ENCODE measurements around the gene IGFN1.

DNA sequence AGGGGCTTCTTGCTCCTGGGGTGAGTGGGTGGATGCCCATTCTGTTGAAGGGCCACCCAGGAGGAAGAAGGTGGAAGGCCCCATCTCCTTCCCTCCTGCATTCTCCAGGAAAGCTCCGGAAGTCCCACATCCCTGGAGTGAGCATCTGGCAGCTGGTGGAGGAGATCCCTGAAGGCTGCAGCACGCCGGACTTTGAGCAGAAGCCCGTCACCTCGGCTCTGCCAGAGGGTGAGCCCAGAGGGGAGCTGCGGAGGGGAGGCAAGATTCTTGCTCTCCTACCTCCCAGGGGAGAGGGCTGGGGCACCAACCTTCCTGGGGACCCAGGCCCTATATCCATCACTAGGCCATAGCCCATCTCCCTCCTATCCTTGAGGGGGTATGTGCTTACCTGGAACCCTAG is 3.4 kb downstream of the IGFN1 start:
- TF ChIP-seq, protein P1, sequence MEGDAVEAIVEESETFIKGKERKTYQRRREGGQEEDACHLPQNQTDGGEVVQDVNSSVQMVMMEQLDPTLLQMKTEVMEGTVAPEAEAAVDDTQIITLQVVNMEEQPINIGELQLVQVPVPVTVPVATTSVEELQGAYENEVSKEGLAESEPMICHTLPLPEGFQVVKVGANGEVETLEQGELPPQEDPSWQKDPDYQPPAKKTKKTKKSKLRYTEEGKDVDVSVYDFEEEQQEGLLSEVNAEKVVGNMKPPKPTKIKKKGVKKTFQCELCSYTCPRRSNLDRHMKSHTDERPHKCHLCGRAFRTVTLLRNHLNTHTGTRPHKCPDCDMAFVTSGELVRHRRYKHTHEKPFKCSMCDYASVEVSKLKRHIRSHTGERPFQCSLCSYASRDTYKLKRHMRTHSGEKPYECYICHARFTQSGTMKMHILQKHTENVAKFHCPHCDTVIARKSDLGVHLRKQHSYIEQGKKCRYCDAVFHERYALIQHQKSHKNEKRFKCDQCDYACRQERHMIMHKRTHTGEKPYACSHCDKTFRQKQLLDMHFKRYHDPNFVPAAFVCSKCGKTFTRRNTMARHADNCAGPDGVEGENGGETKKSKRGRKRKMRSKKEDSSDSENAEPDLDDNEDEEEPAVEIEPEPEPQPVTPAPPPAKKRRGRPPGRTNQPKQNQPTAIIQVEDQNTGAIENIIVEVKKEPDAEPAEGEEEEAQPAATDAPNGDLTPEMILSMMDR (IDR thresholded peaks at IDR 0.05), result no peak
- no peak for TF ChIP-seq POLR2A (IDR thresholded peaks at IDR 0.05)

All from esophagus squamous epithelium (tissue), 4 donors.